HG03196 (cell line): Measurements from ENCODE around the gene PCP4L1.
A peak's percentile ranks its signal among the peaks of the same experiment; 100 is the strongest.
"Not testable (repeated sequence)": the region's sequence is repeated elsewhere in the genome, so short reads cannot be mapped to it uniquely, and the experiment has no call there.

Source experiments
- ATAC-seq: cut with Tn5 transposase; IDR thresholded peaks from one replicate; pipeline ENCODE4 v1.9.1; 2021; ENCODE audit not compliant: unreplicated experiment

The PCP4L1 gene

GRCh38 chr1:161258439-161259344 lies at the start of gene PCP4L1:
Gene PCP4L1, plus strand, starts transcription at chr1:161258745. Its CDS starts 230 bp downstream, at chr1:161258975.
- ATAC-seq, result peak; percentile 59

- ATAC-seq, result no peak
Measured at GRCh38 chr1:161209790-161210409, 48.6 kb upstream of the PCP4L1 start.

GRCh38 chr1:161214369-161214768 lies 44.2 kb upstream of the PCP4L1 start:
- ATAC-seq, result no peak

- no peak for ATAC-seq
Measured at GRCh38 chr1:161215076-161215475, 43.5 kb upstream of the PCP4L1 start, which contains the start of gene FCER1G. Gene FCER1G, plus strand, starts transcription at chr1:161215295. Its CDS starts 27 bp downstream, at chr1:161215322.

- ATAC-seq, result peak; percentile 90
Measured at GRCh38 chr1:161216945-161217712, 41.4 kb upstream of the PCP4L1 start.

- ATAC-seq, result no peak
Measured at GRCh38 chr1:161217831-161218230, 40.7 kb upstream of the PCP4L1 start.

- ATAC-seq, result no peak
Measured at GRCh38 chr1:161218301-161219077, 40.1 kb upstream of the PCP4L1 start.

GRCh38 chr1:161219078-161219892 lies 39.3 kb upstream of the PCP4L1 start:
- no peak for ATAC-seq

- ATAC-seq, result no peak
Measured at GRCh38 chr1:161220002-161220401, 38.5 kb upstream of the PCP4L1 start.

GRCh38 chr1:161222175-161223019 lies 36.1 kb upstream of the PCP4L1 start:
- ATAC-seq, result no peak

GRCh38 chr1:161223805-161224694 lies 34.5 kb upstream of the PCP4L1 start:
- no peak for ATAC-seq

GRCh38 chr1:161224695-161225087 lies 33.9 kb upstream of the PCP4L1 start:
- ATAC-seq, result not testable (repeated sequence)

- no peak for ATAC-seq
Measured at GRCh38 chr1:161225178-161225533, 33.4 kb upstream of the PCP4L1 start.

- peak; percentile 84 for ATAC-seq
Measured at GRCh38 chr1:161225534-161226319, 32.8 kb upstream of the PCP4L1 start, which contains the start of gene TOMM40L. Gene TOMM40L, plus strand, starts transcription at chr1:161226060. Its CDS starts 430 bp downstream, at chr1:161226490.

- ATAC-seq, result no peak
Measured at GRCh38 chr1:161226320-161226711, 32.2 kb upstream of the PCP4L1 start.

- ATAC-seq, result no peak
Measured at GRCh38 chr1:161226759-161227158, 31.8 kb upstream of the PCP4L1 start.
